GM23338 (cell line): Measurements from ENCODE around the gene TYRO3. TPM values are rescaled to one million over a fixed set of nuclear protein-coding genes. Genes with fewer than 3 reads are reported as not detected.

Experiments
- ATAC-seq: fragments of 200-7000 bp; cut with Tn5 transposase; 3 replicates; pipeline ENCODE4 v1.9.1; 2020
- DNase-seq: peaks from one replicate; pipeline ENCODE4 v3.0.0-alpha.2; 2015; ENCODE audit warnings: low spot score
- H2AFZ ChIP-seq: fragments of 200-600 bp; sonication (generic); 2 replicates; pipeline ENCODE4 v1.8.0; 2016; ENCODE audit warnings: antibody characterized with exemption, mild to moderate bottlenecking, moderate library complexity
- H3F3A ChIP-seq: fragments of 200-600 bp; sonication (generic); replicated peaks from 2 replicates; pipeline ENCODE4 v1.8.0; 2017; ENCODE audit warnings: antibody characterized with exemption, mixed run types, low read depth
- H3K27ac ChIP-seq: fragments of 200-600 bp; sonication (generic); 2 replicates; pipeline ENCODE4 v1.6.1; 2016; ENCODE audit warnings: low read depth
- H3K27me3 ChIP-seq: fragments of 200-600 bp; sonication (generic); 2 replicates; pipeline ENCODE4 v1.8.0; 2016; ENCODE audit warnings: mild to moderate bottlenecking, mixed run types, moderate library complexity; ENCODE audit not compliant: insufficient read depth
- H3K36me3 ChIP-seq: fragments of 200-600 bp; sonication (generic); 2 replicates; pipeline ENCODE4 v1.8.0; 2016; ENCODE audit warnings: mild to moderate bottlenecking; ENCODE audit not compliant: insufficient read depth
- H3K4me1 ChIP-seq: fragments of 200-600 bp; sonication (generic); 2 replicates; pipeline ENCODE4 v1.8.0; 2016; ENCODE audit warnings: mild to moderate bottlenecking, moderate library complexity; ENCODE audit not compliant: insufficient read depth
- H3K4me2 ChIP-seq: fragments of 200-600 bp; sonication (generic); 2 replicates; pipeline ENCODE4 v1.7.1; 2017; ENCODE audit warnings: mixed run types
- H3K4me3 ChIP-seq: fragments of 200-600 bp; sonication (generic); 2 replicates; pipeline ENCODE4 v1.6.1; 2016; ENCODE audit warnings: mixed run types
- H3K79me2 ChIP-seq: fragments of 200-600 bp; sonication (generic); replicated peaks from 2 replicates; pipeline ENCODE4 v1.8.0; 2017; ENCODE audit warnings: mild to moderate bottlenecking; ENCODE audit not compliant: insufficient read depth
- H3K9me2 ChIP-seq: fragments of 200-600 bp; sonication (generic); 2 replicates; pipeline ENCODE4 v1.8.0; 2017; ENCODE audit not compliant: insufficient read depth
- H4K20me1 ChIP-seq: fragments of 200-600 bp; sonication (generic); replicated peaks from 2 replicates; pipeline ENCODE4 v1.8.0; 2017; ENCODE audit warnings: mild to moderate bottlenecking; ENCODE audit not compliant: insufficient read depth
- H3K27ac Mint-ChIP-seq: 2 replicates; pipeline ENCODE4 v1.8.0; 2020; ENCODE audit warnings: inconsistent platforms, mild to moderate bottlenecking, moderate library complexity, mixed read lengths
- H3K27me3 Mint-ChIP-seq: 3 replicates; pipeline ENCODE4 v1.8.0; 2022; ENCODE audit warnings: low read depth, mild to moderate bottlenecking, moderate library complexity, mixed read lengths, inconsistent platforms; ENCODE audit not compliant: insufficient read depth, poor library complexity
- H3K36me3 Mint-ChIP-seq: 3 replicates; pipeline ENCODE4 v1.8.0; 2021; ENCODE audit warnings: low read depth, mild to moderate bottlenecking, inconsistent platforms, moderate library complexity, mixed read lengths
- H3K4me1 Mint-ChIP-seq: 3 replicates; pipeline ENCODE4 v1.8.0; 2020; ENCODE audit warnings: mild to moderate bottlenecking, inconsistent platforms, mixed read lengths
- H3K4me3 Mint-ChIP-seq: 3 replicates; pipeline ENCODE4 v1.8.0; 2021; ENCODE audit warnings: moderate library complexity, mild to moderate bottlenecking, inconsistent platforms, mixed read lengths
- H3K9me3 Mint-ChIP-seq: 3 replicates; pipeline ENCODE4 v1.8.0; 2020; ENCODE audit warnings: moderate library complexity, mild to moderate bottlenecking, inconsistent platforms, mixed read lengths
- REST ChIP-seq: IDR thresholded peaks from one replicate; pipeline ENCODE4 v1.6.1; 2018; ENCODE audit warnings: antibody characterized with exemption; ENCODE audit not compliant: unreplicated experiment
- STAT1 ChIP-seq: IDR thresholded peaks from one replicate; pipeline ENCODE4 v1.6.1; 2016; ENCODE audit warnings: antibody characterized with exemption; ENCODE audit not compliant: unreplicated experiment
- ZNF462 ChIP-seq: fragments of 250-450 bp; sonication (Bioruptor Pico); IDR thresholded peaks from 2 replicates; pipeline ENCODE4 v1.5.0; 2020; ENCODE audit warnings: mild to moderate bottlenecking, moderate library complexity
- polyA plus RNA-seq: library from polyadenylated mRNA; unstranded; fragments of >200 nt; fragmentation: Nextera tagmentation; extraction: Ambion mirVana; gene quantifications from 2 replicates; pipeline ENCODE4 v1.2.1, GENCODE V29; 2016
- total RNA-seq: library from RNA; depleted of rRNA; stranded (reverse); fragments of >200 nt; shearing (Covaris generic); gene quantifications from 2 replicates; pipeline ENCODE4 v1.2.3, GENCODE V29; 2014

Gene TYRO3
- total and polyA plus RNA-seq, 2 experiments from 2014 or later, result 32.6 to 61.0 TPM

- no peak for DNase-seq
- TF ChIP-seq ZNF462 (no peak), REST (no peak), STAT1 (no peak)
- H4K20me1 ChIP-seq, result no peaks in the 10 kb centered on the region
- peaks cover 7% of the 10 kb centered on the region for H3K9me2 ChIP-seq
- peaks cover 13% of the 10 kb centered on the region for H3K27me3 Mint-ChIP-seq
- no peaks in the 10 kb centered on the region for H3K79me2 ChIP-seq
- H3K27me3 ChIP-seq, result peaks cover 10% of the 10 kb centered on the region; the same call in 1 of the 2 replicates
- no peak overlapping the region for H3K4me3 ChIP-seq
- no peaks in the 10 kb centered on the region for H3K36me3 ChIP-seq
- no peaks in the 10 kb centered on the region for H3K9me3 Mint-ChIP-seq
- H3K36me3 Mint-ChIP-seq, result peaks cover 5% of the 10 kb centered on the region; the same call in 2 of the 3 replicates
- ATAC-seq, result no peak
- H3K4me3 Mint-ChIP-seq, result no peak overlapping the region
- peaks cover 5% of the 10 kb centered on the region; the same call in 1 of the 2 replicates for H3K4me1 ChIP-seq
- H2AFZ ChIP-seq, result no peak overlapping the region
- H3K4me1 Mint-ChIP-seq, result peaks cover 15% of the 10 kb centered on the region
- H3K27ac ChIP-seq, result no peak overlapping the region
- H3F3A ChIP-seq, result peaks cover 6% of the 10 kb centered on the region; the same call in 1 of the 2 replicates
- H3K4me2 ChIP-seq, result no peak overlapping the region
- no peak overlapping the region for H3K27ac Mint-ChIP-seq
These were observed 24.8 kb downstream of the TYRO3 start for GRCh38 chr15:41583795-41584194.
